Gastrocnemius medialis (tissue), 4 donors: ENCODE measurements around the gene GRIA1. TPM values are rescaled to one million over a fixed set of nuclear protein-coding genes. Genes with fewer than 3 reads are reported as not detected.

Source experiments
- ATAC-seq, 2 donors: fragments of 150-250 bp; one replicate each; pipeline ENCODE4 v1.9.1; 2016
- DNase-seq, 2 donors: peaks; one replicate each; pipeline ENCODE4 v3.0.0-alpha.2; 2019
- H3K27ac ChIP-seq, 4 donors: fragments of 200-600 bp; sonication (generic); 1 replicate in 1 of 4; 2 replicates in 3 of 4; pipeline ENCODE4 v1.5.1; 2016 to 2018; ENCODE audit warnings: mild to moderate bottlenecking in 2 of 4, moderate library complexity in 1 of 4
- H3K27me3 ChIP-seq, 3 donors: fragments of 200-600 bp; sonication (generic) in 2 of 3; 1 replicate in 1 of 3; 2 replicates in 2 of 3; pipeline versions ENCODE4 v1.5.1 to v1.6.0; 2016 to 2019; ENCODE audit warnings: mild to moderate bottlenecking in 1 of 3, moderate library complexity in 1 of 3
- H3K36me3 ChIP-seq, 2 donors: fragments of 200-600 bp; sonication (generic) in 1 of 2; one replicate each; pipeline ENCODE4 v1.5.1; 2017 to 2018
- H3K4me1 ChIP-seq, 2 donors: fragments of 200-600 bp; sonication (generic) in 1 of 2; one replicate each; pipeline ENCODE4 v1.5.1; 2016 to 2017; ENCODE audit warnings: mild to moderate bottlenecking in 2 of 2
- H3K4me3 ChIP-seq, 4 donors: fragments of 200-600 bp; sonication (generic) in 3 of 4; 1 replicate in 1 of 4; 2 replicates in 3 of 4; pipeline ENCODE4 v1.5.1; 2016 to 2019; ENCODE audit warnings: mild to moderate bottlenecking in 2 of 4
- H3K9me3 ChIP-seq, 3 donors: fragments of 200-600 bp; sonication (generic) in 2 of 3; 1 replicate in 1 of 3; 2 replicates in 2 of 3; pipeline ENCODE4 v1.5.1; 2016 to 2019
- CTCF ChIP-seq, 5 experiments: fragments of 450-650 bp in 3 of 5; fragments of 200-600 bp in 2 of 5; sonication (generic) in 2 of 5; IDR thresholded peaks in 4 of 5; conservative IDR thresholded peaks in 1 of 5; 1 replicate in 4 of 5; 2 replicates in 1 of 5; pipeline ENCODE4 v1.5.1; 2016 to 2019; ENCODE audit warnings: antibody characterized with exemption in 5 of 5, mild to moderate bottlenecking in 3 of 5, moderate library complexity in 3 of 5
- POLR2A ChIP-seq, 2 donors: fragments of 450-650 bp; IDR thresholded peaks; one replicate each; pipeline ENCODE4 v1.6.1; 2017; ENCODE audit warnings: antibody characterized with exemption in 2 of 2, mild to moderate bottlenecking in 2 of 2, moderate library complexity in 2 of 2
- in situ Hi-C, 4 donors: fragments of 200-750 bp; cut with MboI; loops; one replicate each; pipeline versions ENCODE4 v1.15.0 to v1.8.0; 2017; ENCODE audit warnings: low sequenced_read_pairs in 4 of 4
- intact Hi-C: fragments of 100-400 bp; cut with DNase I; formaldehyde crosslinking; loops from one replicate; pipeline ENCODE4 v1.15.1; 2023; ENCODE audit warnings: low total_unique reads
- total RNA-seq, 4 donors: library from RNA; depleted of rRNA; stranded (reverse); fragments of >200 nt; gene quantifications; one replicate each; pipeline versions ENCODE4 v1.1.0 to v1.2.3, GENCODE V29; 2016

GRIA1 gene
- total RNA-seq, 4 donors from 2014 or later, result 0.18 to 0.46 TPM; not detected in 2

- Histone ChIP-seq H3K36me3 (no peaks in the 10 kb centered on the region), H3K27ac (no peak overlapping the region), H3K4me1 (no peaks in the 10 kb centered on the region), H3K4me3 (no peak overlapping the region), H3K27me3 (no peaks in the 10 kb centered on the region), H3K9me3 (no peaks in the 10 kb centered on the region)
- ATAC-seq (no peak), DNase-seq (no peak)
- TF ChIP-seq CTCF (IDR thresholded peaks at IDR 0.05 in 4 of 5, conservative IDR thresholded peaks at IDR 0.05 in 1 of 5), result no peak
- TF ChIP-seq POLR2A (IDR thresholded peaks at IDR 0.05), result no peak
- intact Hi-C loops, result no loop called here
- in situ Hi-C loops, result no loop called here
Measured at GRCh38 chr5:153585622-153586277, 95.3 kb downstream of the GRIA1 start.

GRCh38 chr5:153592081-153592480 is 101.6 kb downstream of the GRIA1 start:
- TF ChIP-seq POLR2A (IDR thresholded peaks at IDR 0.05) (no peak), CTCF (IDR thresholded peaks at IDR 0.05 in 4 of 5, conservative IDR thresholded peaks at IDR 0.05 in 1 of 5) (no peak)
- ATAC-seq (no peak), DNase-seq (no peak)
- H3K4me3 ChIP-seq, result no peak overlapping the region
- no peaks in the 10 kb centered on the region for H3K4me1 ChIP-seq
- in situ Hi-C loops, result no loop called here
- H3K27ac ChIP-seq, result no peak overlapping the region
- intact Hi-C loops, result no loop called here
- H3K36me3 ChIP-seq, result no peaks in the 10 kb centered on the region
- H3K27me3 ChIP-seq, result no peaks in the 10 kb centered on the region
- H3K9me3 ChIP-seq, result no peaks in the 10 kb centered on the region

- H3K4me1 ChIP-seq, result no peaks in the 10 kb centered on the region
- H3K9me3 ChIP-seq, result no peaks in the 10 kb centered on the region
- ATAC-seq (no peak), DNase-seq (no peak)
- no peaks in the 10 kb centered on the region for H3K27me3 ChIP-seq
- in situ Hi-C loops, result no loop called here
- H3K27ac ChIP-seq, result no peak overlapping the region
- TF ChIP-seq POLR2A (IDR thresholded peaks at IDR 0.05) (no peak), CTCF (IDR thresholded peaks at IDR 0.05 in 4 of 5, conservative IDR thresholded peaks at IDR 0.05 in 1 of 5) (no peak)
- no peak overlapping the region for H3K4me3 ChIP-seq
- intact Hi-C loops, result no loop called here
- H3K36me3 ChIP-seq, result no peaks in the 10 kb centered on the region
Measured at GRCh38 chr5:153594785-153595184, 104.3 kb downstream of the GRIA1 start.

DNA sequence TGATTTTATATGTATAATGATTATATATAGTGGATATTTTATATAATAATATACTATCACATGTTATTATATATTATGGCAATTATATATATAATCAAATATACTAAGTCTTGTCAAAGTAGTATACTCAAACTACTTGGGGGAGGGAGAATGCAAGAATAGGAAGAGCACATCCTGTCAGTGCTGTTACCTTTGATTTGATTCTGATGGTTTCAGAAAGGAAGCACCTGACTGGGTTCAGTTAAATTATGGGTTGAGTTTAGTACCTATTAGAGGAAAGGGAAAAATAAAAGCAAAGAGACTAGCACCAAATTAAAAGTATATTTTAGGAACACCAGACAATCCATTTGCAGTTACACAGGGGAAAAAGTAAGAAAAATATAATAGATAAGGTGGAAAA is 107.6 kb downstream of the GRIA1 start:
- Histone ChIP-seq H3K27me3 (no peaks in the 10 kb centered on the region), H3K36me3 (no peaks in the 10 kb centered on the region), H3K4me1 (no peaks in the 10 kb centered on the region), H3K9me3 (no peaks in the 10 kb centered on the region), H3K27ac (no peak overlapping the region), H3K4me3 (no peak overlapping the region)
- ATAC-seq (no peak), DNase-seq (no peak)
- TF ChIP-seq CTCF (IDR thresholded peaks at IDR 0.05 in 4 of 5, conservative IDR thresholded peaks at IDR 0.05 in 1 of 5), result no peak
- TF ChIP-seq POLR2A (IDR thresholded peaks at IDR 0.05), result no peak
- in situ Hi-C loops (no loop called here), intact Hi-C loops (no loop called here)

GRCh38 chr5:153601377-153601776 is 110.9 kb downstream of the GRIA1 start:
- H3K27ac ChIP-seq, result no peak overlapping the region
- H3K27me3 ChIP-seq, result no peaks in the 10 kb centered on the region
- TF ChIP-seq CTCF (IDR thresholded peaks at IDR 0.05 in 4 of 5, conservative IDR thresholded peaks at IDR 0.05 in 1 of 5), result no peak
- TF ChIP-seq POLR2A (IDR thresholded peaks at IDR 0.05), result no peak
- H3K4me1 ChIP-seq, result no peaks in the 10 kb centered on the region
- in situ Hi-C loops (no loop called here), intact Hi-C loops (no loop called here)
- no peak for DNase-seq
- ATAC-seq, result no peak
- H3K4me3 ChIP-seq, result no peak overlapping the region
- H3K9me3 ChIP-seq, result no peaks in the 10 kb centered on the region
- H3K36me3 ChIP-seq, result no peaks in the 10 kb centered on the region
